Globus pallidus (tissue), 1 donor: ENCODE data around the gene PCTP.

ENCODE experiments used
- DNase-seq: peaks from one replicate; pipeline ENCODE4 v3.0.0-alpha.2; 2015; ENCODE audit warnings: low spot score

Gene PCTP

DNA sequence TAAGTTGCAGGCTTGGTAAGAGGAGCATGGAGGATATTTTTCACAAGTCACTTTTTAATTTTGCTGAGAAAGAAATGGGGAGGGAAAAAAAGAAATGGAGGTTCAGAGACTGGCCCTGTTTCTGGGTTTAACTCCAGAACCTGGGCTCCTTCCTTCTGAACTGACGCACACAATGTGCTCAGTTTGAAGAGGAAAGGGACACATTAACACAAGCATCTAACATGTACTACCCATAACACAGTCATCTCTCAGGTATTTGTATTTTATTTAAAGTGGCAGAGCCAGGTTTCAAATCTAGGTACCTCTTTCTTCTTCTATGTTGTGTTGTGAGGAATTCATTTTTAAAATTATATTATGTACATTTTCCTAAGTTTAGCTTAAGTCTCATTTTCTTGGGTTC is 22.9 kb upstream of the PCTP start:
- no peak for DNase-seq

- DNase-seq, result no peak
These were observed 22.5 kb upstream of the PCTP start for GRCh38 chr17:55728361-55728760.

DNA sequence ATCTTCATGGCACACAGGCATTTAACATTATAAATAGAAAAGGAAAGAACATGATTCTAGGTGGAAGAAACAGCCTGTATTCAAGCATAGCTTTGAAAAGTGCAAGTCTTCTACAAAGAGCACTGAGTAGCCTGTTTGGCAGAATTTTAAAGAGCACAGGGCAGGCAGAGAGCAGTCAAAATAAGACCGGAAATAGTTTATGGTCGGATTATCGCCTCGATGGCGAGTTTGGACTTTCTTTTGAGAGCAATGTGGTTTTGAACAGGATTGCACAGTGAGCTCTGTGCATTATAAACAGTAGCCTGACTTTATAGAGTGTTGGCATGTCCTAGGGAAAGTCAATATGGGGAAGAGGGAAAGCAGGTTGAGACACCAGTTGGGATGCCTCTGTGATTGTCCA is 22.0 kb upstream of the PCTP start:
- no peak for DNase-seq

DNA sequence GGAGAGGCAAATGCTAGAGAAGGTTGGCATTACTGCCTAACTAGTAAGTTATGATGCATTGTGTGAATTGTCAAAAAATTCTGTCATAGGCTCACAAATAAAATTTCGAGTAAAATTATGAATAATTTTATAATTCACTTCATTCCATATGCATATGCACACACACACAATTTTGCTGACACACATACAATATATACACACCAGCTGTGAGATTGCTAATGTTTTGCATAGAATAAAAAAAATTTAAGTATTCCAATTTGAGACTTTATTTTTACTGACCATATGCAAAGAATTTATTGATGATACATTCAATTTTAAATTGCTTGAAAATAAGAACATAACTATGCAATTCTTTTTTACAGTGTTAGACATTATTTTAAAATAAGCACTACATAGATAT is 21.4 kb upstream of the PCTP start:
- no peak for DNase-seq

DNA sequence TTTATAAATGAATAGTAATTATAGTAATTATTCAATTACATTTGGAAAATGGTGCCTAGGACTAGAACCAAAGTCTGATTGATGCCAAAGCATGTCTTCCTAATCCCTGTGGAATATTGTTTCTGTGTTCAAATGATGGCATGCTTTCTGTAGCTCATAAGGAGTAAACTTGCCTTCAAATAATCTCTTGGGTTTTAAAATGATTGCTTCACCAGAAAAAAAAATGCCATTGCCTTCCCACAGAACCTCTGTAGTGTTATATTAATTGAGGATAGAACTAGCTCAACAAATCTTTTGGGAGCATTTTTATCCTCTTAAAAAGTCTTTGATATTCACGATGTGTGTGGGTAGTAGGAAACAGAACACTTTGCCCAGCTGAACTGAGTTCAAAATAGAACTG is 20.5 kb upstream of the PCTP start:
- no peak for DNase-seq

DNA sequence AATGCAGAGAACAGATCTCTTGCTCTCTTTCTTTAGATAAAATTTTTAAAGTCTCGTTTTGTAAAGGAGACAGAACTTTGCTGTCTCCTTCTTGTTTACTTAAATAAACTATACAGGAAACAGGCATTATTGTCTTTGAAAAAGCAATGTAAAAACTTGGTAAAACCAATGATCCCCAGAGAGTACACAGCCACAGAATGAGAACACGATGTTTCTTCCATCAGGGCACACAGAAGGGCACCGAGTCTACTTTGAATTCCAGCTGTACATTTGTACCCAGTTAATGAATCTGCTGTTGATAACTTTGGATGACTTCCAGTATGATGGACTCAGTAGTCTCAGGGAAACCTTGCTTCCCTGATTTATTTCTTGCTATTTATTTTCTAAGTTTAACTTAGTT is 20.0 kb upstream of the PCTP start:
- DNase-seq, result no peak

DNA sequence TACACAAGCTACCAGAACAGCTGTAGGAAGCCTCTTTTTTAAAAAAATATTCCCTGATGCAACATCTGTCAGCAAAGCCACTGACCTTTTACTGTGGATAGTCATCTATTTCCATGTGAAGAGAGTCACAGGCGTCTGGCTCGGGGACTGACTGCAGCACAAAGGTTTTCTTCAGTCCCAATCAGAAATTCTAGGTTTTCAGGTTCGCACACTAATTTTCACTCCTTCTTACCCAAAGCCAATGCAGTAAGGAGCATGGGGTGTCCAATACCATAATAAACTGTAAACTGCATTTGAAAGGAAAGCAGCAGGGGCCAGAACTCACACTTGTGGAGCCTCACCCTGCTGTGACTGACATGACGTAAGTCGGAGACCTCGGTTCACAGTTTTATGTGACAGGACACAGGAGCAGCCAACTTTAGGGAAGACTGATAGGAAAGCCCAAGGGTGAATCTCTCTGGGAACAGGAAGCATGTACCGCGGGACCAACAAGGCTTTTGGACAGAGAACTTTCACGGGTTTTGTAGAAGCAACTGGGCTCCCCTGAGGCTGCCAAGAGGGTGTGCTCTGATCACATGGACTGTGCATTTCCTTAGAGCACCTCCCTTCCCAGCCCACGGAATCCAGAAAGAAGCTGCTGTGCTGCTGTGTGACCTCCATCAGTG is 19.1 kb upstream of the PCTP start:
- no peak for DNase-seq

DNA sequence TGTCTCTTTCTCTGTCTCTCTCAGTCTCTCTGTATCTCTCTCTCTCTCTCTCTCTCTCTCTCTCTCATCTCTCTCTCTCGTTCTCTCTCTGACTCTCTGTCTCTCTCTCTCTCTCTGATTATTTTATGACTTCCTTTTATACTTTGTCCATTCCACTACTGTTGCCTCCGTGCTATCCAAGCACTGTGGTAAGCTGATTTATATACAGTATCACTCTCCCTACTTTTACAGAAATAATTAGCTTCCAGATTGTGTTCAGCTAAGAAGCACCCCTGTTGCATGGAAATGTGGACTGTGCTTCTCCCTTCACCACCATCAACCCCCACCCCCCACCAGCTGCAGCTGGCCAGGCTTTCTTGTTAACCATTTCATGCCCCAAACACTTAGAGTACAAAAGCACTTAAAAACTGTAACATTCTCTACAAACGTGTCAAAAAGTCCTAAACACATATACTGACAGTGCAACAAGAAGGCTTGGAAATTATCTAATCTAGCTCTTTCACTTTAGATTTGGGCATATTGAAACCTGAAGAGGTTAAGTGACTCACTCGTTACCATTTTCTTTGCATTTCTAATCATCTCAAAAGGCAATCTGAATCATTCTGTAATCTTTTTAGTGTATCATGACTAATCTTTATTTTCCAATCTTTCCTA is 16.6 kb upstream of the PCTP start:
- no peak for DNase-seq

- no peak for DNase-seq
These were observed 15.0 kb upstream of the PCTP start for GRCh38 chr17:55735731-55736405.

DNA sequence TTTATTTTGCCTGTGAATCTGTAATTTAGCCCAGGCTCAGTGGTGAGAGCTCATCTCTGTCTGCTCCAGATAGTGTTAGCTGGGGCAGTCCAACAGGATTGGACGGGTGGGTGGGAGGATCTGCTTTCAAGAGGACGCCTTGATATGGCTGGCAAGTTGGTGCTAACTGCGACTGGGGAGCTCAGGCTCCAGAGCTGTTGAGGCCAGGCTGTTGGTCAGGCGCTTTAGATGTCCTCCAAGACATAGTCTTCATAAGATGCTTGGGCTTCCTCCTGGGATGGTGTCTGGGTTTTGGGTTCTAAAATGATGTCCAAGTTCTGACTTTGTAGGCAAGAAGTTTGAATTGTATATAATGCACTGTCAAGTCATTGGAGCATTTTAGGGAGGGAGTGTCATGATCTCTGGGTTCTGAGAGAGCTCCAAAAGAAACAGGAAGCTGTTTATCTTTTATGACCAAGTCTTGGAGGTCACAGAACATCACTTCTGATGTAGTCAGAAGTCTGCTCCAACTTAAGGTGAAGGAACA is 12.8 kb upstream of the PCTP start:
- no peak for DNase-seq

DNA sequence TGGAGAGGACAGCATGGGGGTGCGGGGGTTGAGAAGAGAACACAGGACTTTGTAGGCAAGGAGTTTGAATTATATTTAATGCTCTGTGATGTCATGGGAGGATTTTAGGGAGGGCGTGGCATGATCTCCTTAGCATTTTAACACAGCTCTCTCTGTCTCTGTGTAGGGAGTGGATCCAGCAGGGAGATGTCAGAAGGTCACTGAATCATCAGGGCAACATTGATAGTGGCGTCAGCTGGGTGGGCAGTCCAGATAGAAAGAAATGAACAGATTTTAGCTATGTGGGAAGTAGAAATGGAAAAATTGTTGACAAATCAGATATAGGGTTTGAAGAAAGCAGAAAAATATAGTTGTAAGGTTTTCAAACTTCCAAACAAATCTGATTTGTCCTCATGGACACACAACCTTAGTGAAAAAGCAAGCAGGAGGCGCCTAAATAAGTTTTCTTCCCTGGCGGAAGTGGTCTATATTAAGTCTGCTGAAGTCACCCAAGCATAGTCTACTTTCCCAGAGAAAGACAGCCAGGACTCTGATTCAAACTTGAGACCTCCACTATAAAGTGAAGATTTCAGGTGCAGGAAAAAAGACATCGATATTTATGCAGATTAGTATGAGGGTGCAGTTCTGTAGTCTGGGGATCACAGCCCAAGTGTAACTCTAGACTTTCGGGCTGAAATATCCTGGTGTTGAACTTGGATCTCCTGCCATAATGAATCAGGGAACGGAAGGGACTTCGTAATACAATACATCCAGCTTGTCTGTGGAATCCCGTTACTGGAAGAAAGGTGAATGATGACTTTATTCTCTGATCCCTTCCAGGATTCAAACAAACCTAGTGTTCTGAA is 10.1 kb upstream of the PCTP start:
- DNase-seq, result no peak

GRCh38 chr17:55741356-55741700 is 9.5 kb upstream of the PCTP start:
- DNase-seq, result no peak

- DNase-seq, result no peak
These were observed 8.4 kb upstream of the PCTP start for GRCh38 chr17:55742272-55743102.

- DNase-seq, result no peak
These were observed 7.7 kb upstream of the PCTP start for GRCh38 chr17:55743103-55743679.

GRCh38 chr17:55745258-55745657 is 5.6 kb upstream of the PCTP start:
- DNase-seq, result no peak

DNA sequence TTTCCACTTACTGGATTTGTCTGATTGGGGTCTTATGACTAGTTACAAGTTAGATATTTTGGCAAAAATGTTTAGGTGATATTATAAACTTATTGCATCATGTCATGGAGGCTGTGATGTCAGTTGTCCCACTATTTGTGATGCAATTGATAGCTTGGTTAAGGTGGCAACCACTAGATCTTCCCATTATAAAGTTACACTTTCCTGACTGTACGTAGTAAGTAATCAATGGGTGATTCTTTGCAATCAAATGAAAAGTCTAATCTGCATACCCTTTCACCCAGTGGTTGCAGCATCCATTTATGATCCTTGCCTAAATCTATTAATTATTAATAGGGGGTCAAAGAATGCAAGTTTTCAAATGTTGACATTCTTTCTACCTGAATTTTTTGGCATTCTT is 4.4 kb upstream of the PCTP start:
- DNase-seq, result no peak

DNA sequence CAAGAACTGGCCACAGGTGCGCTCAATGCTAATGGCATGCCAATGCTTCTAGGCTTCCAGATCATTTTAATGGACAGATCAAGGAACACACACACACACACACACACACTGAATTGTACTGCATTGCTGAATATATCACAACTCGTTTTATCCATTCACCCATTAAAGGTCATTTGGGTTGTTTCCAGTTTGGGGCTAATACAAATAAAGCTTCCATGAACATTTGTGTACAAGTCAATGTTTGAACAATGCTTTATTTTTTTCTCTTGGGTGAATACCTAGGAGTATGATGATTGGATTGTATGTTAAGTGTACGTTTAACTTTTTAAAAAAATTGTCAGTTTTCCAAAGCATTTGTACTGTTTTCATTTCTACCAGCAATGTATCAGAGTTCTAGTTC is 3.6 kb upstream of the PCTP start:
- no peak for DNase-seq

DNA sequence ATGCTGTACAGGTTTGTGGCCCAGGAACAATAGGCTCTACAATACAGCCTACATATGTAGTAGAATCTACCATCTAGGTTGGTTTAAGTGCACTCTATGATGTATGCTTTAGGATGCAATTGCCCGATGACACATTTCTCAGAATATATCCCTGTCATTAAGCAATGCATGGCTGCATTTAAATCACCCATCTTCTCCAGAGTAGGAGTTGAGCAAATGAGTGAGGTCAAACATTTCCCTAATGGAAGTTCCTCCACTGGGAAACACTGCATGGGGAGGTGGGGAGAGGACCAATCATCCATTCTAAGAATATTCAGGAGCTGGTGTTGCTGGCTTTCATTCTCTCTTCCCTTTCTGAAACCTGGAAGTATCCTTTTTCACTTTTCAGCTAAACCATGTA is 2.0 kb upstream of the PCTP start:
- no peak for DNase-seq

GRCh38 chr17:55749985-55750384 is 866 bp upstream of the PCTP start:
- no peak for DNase-seq

DNA sequence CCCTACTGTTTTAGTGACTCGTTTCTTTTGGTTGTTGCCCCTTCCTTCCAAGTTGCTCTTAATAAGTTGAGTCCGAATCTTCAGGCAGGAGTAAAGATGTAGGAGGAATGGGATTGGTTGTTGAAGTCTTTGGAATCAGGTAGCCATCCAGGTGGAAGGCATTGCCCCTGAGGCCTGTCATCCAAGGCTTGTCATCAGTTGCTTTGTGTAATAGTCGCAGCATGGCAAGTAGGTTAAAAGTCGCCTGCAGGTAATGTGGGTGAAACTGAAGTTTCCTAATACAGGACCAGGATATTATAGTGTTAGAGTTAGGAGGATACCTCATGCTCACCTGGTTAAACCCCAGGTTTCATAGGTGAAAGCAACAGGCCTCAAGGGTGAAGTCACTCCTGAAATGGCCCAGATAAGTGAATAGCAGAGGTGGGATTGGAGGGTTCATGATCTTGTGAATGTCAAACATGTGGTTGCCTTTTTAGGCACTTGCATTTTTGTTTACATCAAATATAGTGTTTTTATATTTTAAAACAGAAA is 934 bp downstream of the PCTP start:
- no peak for DNase-seq

DNA sequence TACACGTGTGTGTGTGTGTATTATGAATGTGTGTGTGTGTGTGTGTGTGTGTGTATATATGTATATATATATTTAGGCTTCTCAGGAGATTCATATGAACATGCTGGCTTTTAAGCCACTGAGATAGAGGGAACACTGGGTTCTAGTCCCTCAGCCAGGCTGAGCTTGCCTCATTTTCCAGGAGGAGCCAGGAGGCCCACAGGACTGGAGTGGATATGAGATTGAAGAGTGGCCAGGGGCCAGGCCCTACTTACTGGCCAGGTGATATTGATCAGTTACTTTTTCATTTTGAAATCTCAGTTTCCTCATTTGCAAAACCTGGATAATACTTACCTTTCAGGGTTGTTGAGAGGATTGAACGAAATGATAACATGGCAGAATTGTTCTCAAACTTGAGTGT is 5.8 kb downstream of the PCTP start:
- no peak for DNase-seq
